Lower leg skin (tissue), 4 donors: ENCODE measurements around the gene FAM117B. TPM values are rescaled to one million over a fixed set of nuclear protein-coding genes. Genes with fewer than 3 reads are reported as not detected.

Source experiments
- DNase-seq, 2 donors: peaks; one replicate each; pipeline ENCODE4 v3.0.0-alpha.2; 2019; ENCODE audit warnings: low spot score in 2 of 2
- H3K4me3 ChIP-seq: fragments of 200-600 bp; sonication (generic); 2 replicates; pipeline ENCODE4 v1.5.1; 2017; ENCODE audit warnings: mild to moderate bottlenecking, low read depth; ENCODE audit not compliant: poor library complexity, severe bottlenecking
- CTCF ChIP-seq, 3 donors: fragments of 450-650 bp; IDR thresholded peaks; one replicate each; pipeline ENCODE4 v1.5.1; 2016; ENCODE audit warnings: antibody characterized with exemption in 3 of 3, mild to moderate bottlenecking in 3 of 3, moderate library complexity in 2 of 3
- POLR2A ChIP-seq, 2 donors: fragments of 450-650 bp; IDR thresholded peaks; one replicate each; pipeline ENCODE4 v1.6.1; 2016 to 2017; ENCODE audit warnings: antibody characterized with exemption in 2 of 2, mild to moderate bottlenecking in 1 of 2, moderate library complexity in 1 of 2
- WGBS, 2 donors: methylation state at CpG; one replicate each; pipeline ENCODE4 v1.1.5; 2018; 5-methylcytosine and 5-hydroxymethylcytosine counted together
- intact Hi-C: fragments of 100-400 bp; cut with DNase I; formaldehyde crosslinking; loops from one replicate; pipeline ENCODE4 v1.15.0; 2023; ENCODE audit warnings: low total_unique reads
- total RNA-seq, 4 donors: library from RNA; depleted of rRNA; stranded (reverse); fragments of >200 nt; gene quantifications; one replicate each; pipeline ENCODE4 v1.1.0, GENCODE V29; 2016

Gene FAM117B
- total RNA-seq, 4 donors from 2014 or later = 9.6 to 28.8 (median 17.0) TPM

GRCh38 chr2:202764991-202765390, 130.2 kb downstream of the FAM117B start:
- intact Hi-C loops = no loop called here
- DNase-seq = no peak
- no peak overlapping the region for H3K4me3 ChIP-seq
- 89 to 93% methylated on average over 3 of the region's 3 CpGs for WGBS, 2 donors
- no peak for TF ChIP-seq POLR2A (IDR thresholded peaks at IDR 0.05)
- TF ChIP-seq CTCF (IDR thresholded peaks at IDR 0.05) = no peak

- no peak for DNase-seq
- intact Hi-C loops = no loop called here
- H3K4me3 ChIP-seq = no peak overlapping the region
- no peak for TF ChIP-seq CTCF (IDR thresholded peaks at IDR 0.05)
- TF ChIP-seq POLR2A (IDR thresholded peaks at IDR 0.05) = no peak
- WGBS, 2 donors = 69 to 83% methylated on average over 5 of the region's 5 CpGs
Observed at GRCh38 chr2:202765436-202765835, 130.7 kb downstream of the FAM117B start.

- TF ChIP-seq CTCF (IDR thresholded peaks at IDR 0.05) = no peak
- no peak for TF ChIP-seq POLR2A (IDR thresholded peaks at IDR 0.05)
- DNase-seq = no peak
- H3K4me3 ChIP-seq = no peak overlapping the region
- intact Hi-C loops = no loop called here
Observed at GRCh38 chr2:202768273-202768672, 133.5 kb downstream of the FAM117B start.

GRCh38 chr2:202769201-202769600, 134.4 kb downstream of the FAM117B start:
- no peak for DNase-seq
- no peak for TF ChIP-seq CTCF (IDR thresholded peaks at IDR 0.05)
- no peak for TF ChIP-seq POLR2A (IDR thresholded peaks at IDR 0.05)
- H3K4me3 ChIP-seq = no peak overlapping the region
- intact Hi-C loops = no loop called here

GRCh38 chr2:202771336-202771735, 136.6 kb downstream of the FAM117B start:
- TF ChIP-seq CTCF (IDR thresholded peaks at IDR 0.05) = no peak
- no peak for TF ChIP-seq POLR2A (IDR thresholded peaks at IDR 0.05)
- no peak for DNase-seq
- intact Hi-C loops = no loop called here
- no peak overlapping the region for H3K4me3 ChIP-seq
- WGBS, 2 donors = 92 to 96% methylated on average over 1 of the region's 1 CpG

GRCh38 chr2:202771741-202772460, 137.1 kb downstream of the FAM117B start:
- H3K4me3 ChIP-seq = no peak overlapping the region
- TF ChIP-seq CTCF (IDR thresholded peaks at IDR 0.05) = no peak
- TF ChIP-seq POLR2A (IDR thresholded peaks at IDR 0.05) = no peak
- intact Hi-C loops = no loop called here
- 84 to 86% methylated on average over 7 of the region's 7 CpGs for WGBS, 2 donors
- no peak for DNase-seq
